NCI-H774 (cell line): Measurements from ENCODE around the gene UBXN10.

ENCODE experiments used
- DNase-seq: peaks from one replicate; lab custom pipeline; 2025; lab: John Stamatoyannopoulos, UW

The UBXN10 gene

GRCh38 chr1:20185834-20186782 is at the start of gene UBXN10, which contains the start of gene PLA2G2C:
Gene UBXN10 (plus strand): TSS chr1:20186096. CDS start chr1:20190562, 4,466 bp downstream.
Gene PLA2G2C (minus strand): TSS chr1:20186518. CDS start chr1:20177363, 9,155 bp downstream.
- DNase-seq: no peak

GRCh38 chr1:20136249-20136648 is 49.6 kb upstream of the UBXN10 start:
- no peak for DNase-seq

GRCh38 chr1:20137055-20137454 is 48.8 kb upstream of the UBXN10 start:
- DNase-seq: no peak

GRCh38 chr1:20137604-20138003 is 48.3 kb upstream of the UBXN10 start:
- DNase-seq: no peak

- DNase-seq: no peak
These were observed 47.5 kb upstream of the UBXN10 start for GRCh38 chr1:20138346-20138745.

- DNase-seq: no peak
These were observed 46.8 kb upstream of the UBXN10 start, which contains the start of gene PLA2G2F for GRCh38 chr1:20138961-20139550. Gene PLA2G2F (plus strand): TSS chr1:20139323. CDS start chr1:20139428, 105 bp downstream.

GRCh38 chr1:20139776-20140612 is 45.9 kb upstream of the UBXN10 start:
- no peak for DNase-seq

GRCh38 chr1:20141001-20141400 is 44.9 kb upstream of the UBXN10 start:
- no peak for DNase-seq

GRCh38 chr1:20141466-20141865 is 44.4 kb upstream of the UBXN10 start:
- no peak for DNase-seq

GRCh38 chr1:20142001-20142710 is 43.7 kb upstream of the UBXN10 start:
- no peak for DNase-seq

GRCh38 chr1:20143318-20143717 is 42.6 kb upstream of the UBXN10 start:
- no peak for DNase-seq

GRCh38 chr1:20143734-20144565 is 41.9 kb upstream of the UBXN10 start:
- DNase-seq: no peak

GRCh38 chr1:20147846-20148570 is 37.9 kb upstream of the UBXN10 start:
- no peak for DNase-seq

- no peak for DNase-seq
These were observed 37.1 kb upstream of the UBXN10 start for GRCh38 chr1:20148571-20149500.

GRCh38 chr1:20149601-20150325 is 36.1 kb upstream of the UBXN10 start:
- no peak for DNase-seq

- DNase-seq: no peak
These were observed 35.6 kb upstream of the UBXN10 start for GRCh38 chr1:20150326-20150705.

- DNase-seq: no peak
These were observed 34.9 kb upstream of the UBXN10 start for GRCh38 chr1:20150969-20151368.
